ENCODE data around the gene PLA2G5.

PLA2G5 gene

GRCh38 chr1:20141466-20141865, 71.5 kb downstream of the PLA2G5 start:
- H3K9me3 ChIP-seq (ENCODE audit: control insufficient read depth, low read depth, low read length), result no peaks in the 10 kb centered on the region
- H3K9ac ChIP-seq (ENCODE audit: low read length), result no peak overlapping the region
- no peak overlapping the region for H3K4me3 ChIP-seq (ENCODE audit: low read length)
- no peaks in the 10 kb centered on the region for H3K4me1 ChIP-seq (ENCODE audit: control insufficient read depth, low read depth, low read length)
- H3K36me3 ChIP-seq (ENCODE audit: control insufficient read depth, low read depth, low read length), result no peaks in the 10 kb centered on the region
- H3K27me3 ChIP-seq (ENCODE audit: control insufficient read depth, insufficient read depth, low read length), result no peaks in the 10 kb centered on the region
- no peak overlapping the region for H3K27ac ChIP-seq (ENCODE audit: low read length)
